ENCODE results near the gene NIBAN1.

GRCh38 chr1:184951788-184952187 lies 22.5 kb downstream of the NIBAN1 start:
- TF ChIP-seq EZH2phosphoT487 (IDR thresholded peaks at IDR 0.05; ENCODE audit: low read depth) (no peak), CTCF (IDR thresholded peaks at IDR 0.05; ENCODE audit: low read depth, low read length) (no peak)

Data from OCI-LY3 (cell line).